IMR-90 (cell line): ENCODE data around the gene KLHL13. TPM values are rescaled to one million over a fixed set of nuclear protein-coding genes. Genes with fewer than 3 reads are reported as not detected.
"Not testable (repeated sequence)": the region's sequence is repeated elsewhere in the genome, so short reads cannot be mapped to it uniquely, and the experiment has no call there.

Experiments
- ATAC-seq: fragments of 200-7000 bp; cut with Tn5 transposase; 2 replicates; pipeline ENCODE4 v1.9.1; 2020; ENCODE audit warnings: low read depth, mild to moderate bottlenecking, moderate library complexity
- BruUV-seq: library from RNA; stranded (reverse); fragments of 400-500 nt; replicated peaks from 2 replicates; lab custom pipeline; 2021; lab: Mats Ljungman, UMichigan
- CTCF ChIA-PET: fragments of 300-600 bp; formaldehyde crosslinking; extraction: SDS; loops from one replicate; lab custom pipeline; 2021; ENCODE audit warnings: antibody characterized with exemption; lab: Yijun Ruan, JAX
- POLR2A ChIA-PET: fragments of 300-600 bp; sonication (Branson Sonifier 250); formaldehyde crosslinking; loops from one replicate; lab custom pipeline; 2022; ENCODE audit warnings: antibody characterized with exemption; ENCODE audit not compliant: unreplicated experiment; lab: Charles Lee
- DNase-seq: peaks from one replicate; pipeline ENCODE4 v3.0.0; 2013
- H2AFZ ChIP-seq: replicated peaks from 2 replicates; pipeline ENCODE3; 2013; ENCODE audit warnings: low read length, mild to moderate bottlenecking; ENCODE audit not compliant: poor library complexity
- H2AK5ac ChIP-seq: 2 replicates; pipeline ENCODE4 v1.6.1; 2013; ENCODE audit warnings: low read depth, low read length, inconsistent platforms
- H2AK9ac ChIP-seq: replicated peaks from 2 replicates; pipeline ENCODE3; 2013; ENCODE audit warnings: mild to moderate bottlenecking, low read depth, low read length, moderate library complexity; ENCODE audit not compliant: poor library complexity
- H2BK120ac ChIP-seq: 2 replicates; pipeline ENCODE4 v1.6.1; 2013; ENCODE audit warnings: low read depth, low read length, inconsistent platforms
- H2BK15ac ChIP-seq: 3 replicates; pipeline ENCODE4 v1.6.1; 2013; ENCODE audit warnings: low read depth, low read length, inconsistent platforms
- H2BK20ac ChIP-seq: 2 replicates; pipeline ENCODE4 v1.6.1; 2013; ENCODE audit warnings: low read depth, mild to moderate bottlenecking, inconsistent platforms, low read length, moderate library complexity
- H2BK5ac ChIP-seq: 2 replicates; pipeline ENCODE4 v1.6.1; 2013; ENCODE audit warnings: mild to moderate bottlenecking, low read depth, low read length, inconsistent platforms; ENCODE audit not compliant: poor library complexity, severe bottlenecking
- H3K14ac ChIP-seq: replicated peaks from 2 replicates; pipeline ENCODE4 v1.6.1; 2013; ENCODE audit warnings: low read depth, low read length, inconsistent platforms
- H3K18ac ChIP-seq: 2 replicates; pipeline ENCODE4 v1.6.1; 2013; ENCODE audit warnings: low read depth, low read length, control low read depth
- H3K23ac ChIP-seq: 2 replicates; pipeline ENCODE4 v1.6.1; 2013; ENCODE audit warnings: low read depth, low read length, inconsistent platforms
- H3K27ac ChIP-seq: 2 replicates; pipeline ENCODE4 v1.5.1; 2013; ENCODE audit warnings: mild to moderate bottlenecking, control low read depth, low read length; ENCODE audit not compliant: insufficient read depth
- H3K27me3 ChIP-seq: 2 replicates; pipeline ENCODE4 v1.6.1; 2013; ENCODE audit warnings: low read length; ENCODE audit not compliant: control insufficient read depth, insufficient read depth
- H3K36me3 ChIP-seq: 2 replicates; pipeline ENCODE4 v1.6.1; 2013; ENCODE audit warnings: low read length, mixed read lengths; ENCODE audit not compliant: control insufficient read depth, insufficient read depth
- H3K4ac ChIP-seq: 2 replicates; pipeline ENCODE4 v1.6.1; 2013; ENCODE audit warnings: low read depth, low read length, inconsistent platforms
- H3K4me1 ChIP-seq: 2 replicates; pipeline ENCODE4 v1.6.1; 2013; ENCODE audit warnings: low read length, mixed read lengths; ENCODE audit not compliant: control insufficient read depth, insufficient read depth
- H3K4me2 ChIP-seq: 2 replicates; pipeline ENCODE4 v1.6.1; 2013; ENCODE audit warnings: low read depth, mild to moderate bottlenecking, control low read depth, low read length, moderate library complexity
- H3K4me3 ChIP-seq: 2 replicates; pipeline ENCODE4 v1.5.1; 2013; ENCODE audit warnings: low read depth, mild to moderate bottlenecking, control low read depth, low read length, moderate library complexity; ENCODE audit not compliant: insufficient read depth
- H3K56ac ChIP-seq: 2 replicates; pipeline ENCODE4 v1.6.1; 2013; ENCODE audit warnings: low read length, inconsistent platforms; ENCODE audit not compliant: insufficient read depth; ENCODE audit errors: extremely low read depth
- H3K79me1 ChIP-seq, 2 experiments: 2 replicates each; pipeline ENCODE4 v1.6.1; 2013; ENCODE audit warnings: low read length in 2 of 2, inconsistent platforms in 1 of 2, low read depth in 1 of 2
- H3K9ac ChIP-seq: 2 replicates; pipeline ENCODE4 v1.6.1; 2013; ENCODE audit warnings: low read depth, low read length, control low read depth
- H3K9me1 ChIP-seq: 2 replicates; pipeline ENCODE4 v1.6.1; 2013; ENCODE audit warnings: low read length, inconsistent platforms; ENCODE audit not compliant: insufficient read depth
- H3K9me3 ChIP-seq: 2 replicates; pipeline ENCODE4 v1.6.1; 2013; ENCODE audit warnings: low read length; ENCODE audit not compliant: control insufficient read depth, insufficient read depth
- H4K20me1 ChIP-seq: 2 replicates; pipeline ENCODE4 v1.6.1; 2013; ENCODE audit warnings: low read length, inconsistent platforms; ENCODE audit not compliant: insufficient read depth
- H4K5ac ChIP-seq: 2 replicates; pipeline ENCODE4 v1.6.1; 2013; ENCODE audit warnings: mild to moderate bottlenecking, low read depth, low read length, control low read depth
- H4K8ac ChIP-seq, 2 experiments: 2 replicates each; pipeline ENCODE4 v1.6.1; 2013; ENCODE audit warnings: low read depth in 2 of 2, low read length in 2 of 2, control low read depth in 1 of 2, inconsistent platforms in 1 of 2
- H4K91ac ChIP-seq: 2 replicates; pipeline ENCODE4 v1.6.1; 2013; ENCODE audit warnings: low read depth, low read length, inconsistent platforms; ENCODE audit not compliant: insufficient read depth
- BHLHE40 ChIP-seq: fragments of 150-350 bp; IDR thresholded peaks from 2 replicates; pipeline ENCODE4 v1.6.1; 2016; ENCODE audit warnings: mild to moderate bottlenecking, low read depth, low read length
- MAZ ChIP-seq: IDR thresholded peaks from 2 replicates; pipeline ENCODE4 v1.6.1; 2012; ENCODE audit warnings: low read depth, mild to moderate bottlenecking, low read length, improper control_type of control experiment, moderate library complexity, borderline replicate concordance
- NFE2L2 ChIP-seq: fragments of 150-350 bp; IDR thresholded peaks from 2 replicates; pipeline ENCODE4 v1.6.1; 2016; ENCODE audit warnings: low read depth, mild to moderate bottlenecking, low read length
- SMC3 ChIP-seq: fragments of 150-350 bp; IDR thresholded peaks from 2 replicates; pipeline ENCODE4 v1.6.1; 2016; ENCODE audit warnings: low read depth, mild to moderate bottlenecking, antibody characterized with exemption, low read length, moderate library complexity
- WGBS, 2 experiments: methylation state at CpG; one replicate each; pipeline versions ENCODE4 v1.1.5 to v1.1.7; 2013; ENCODE audit warnings: missing lambda C conversion rate in 2 of 2; ENCODE audit not compliant: insufficient read length in 1 of 2; ENCODE audit errors: extremely low coverage in 2 of 2; 5-methylcytosine and 5-hydroxymethylcytosine counted together
- dilution Hi-C: fragments of 300-500 bp; cut with HindIII; formaldehyde crosslinking; loops from one replicate; pipeline ENCODE4 v1.14.3; 2018; ENCODE audit warnings: low sequenced_read_pairs; ENCODE audit not compliant: unreplicated experiment
- in situ Hi-C: fragments of 300-500 bp; cut with MboI; formaldehyde crosslinking; loops from 3 replicates; pipeline ENCODE4 v1.14.3; 2019; ENCODE audit warnings: low sequenced_read_pairs, inconsistent platforms, mixed read lengths
- intact Hi-C: fragments of 100-400 bp; cut with micrococcal nuclease; formaldehyde crosslinking; loops from 2 replicates; pipeline ENCODE4 v1.10.0; 2022
- polyA plus RNA-seq, 3 experiments: library from polyadenylated mRNA; depleted of rRNA; stranded (reverse); fragments of >200 nt; gene quantifications; 2 replicates each; pipeline ENCODE4 v1.2.3, GENCODE V29; 2012; ENCODE audit warnings: low replicate concordance in 1 of 3
- total RNA-seq: library from RNA; depleted of rRNA; stranded (reverse); fragments of >200 nt; gene quantifications from 2 replicates; pipeline ENCODE4 v1.2.3, GENCODE V29; 2012
- TF ChIP-seq, protein P1 (sequence below): fragments of 150-350 bp; IDR thresholded peaks from 2 replicates; pipeline ENCODE4 v1.6.1; 2017; ENCODE audit warnings: mild to moderate bottlenecking, antibody characterized with exemption, low read length, low read depth

KLHL13 gene
- total and polyA plus RNA-seq, 2 of the 4 experiments (the other 2 are of a cell fraction), result 4.0 to 12.5 TPM

DNA sequence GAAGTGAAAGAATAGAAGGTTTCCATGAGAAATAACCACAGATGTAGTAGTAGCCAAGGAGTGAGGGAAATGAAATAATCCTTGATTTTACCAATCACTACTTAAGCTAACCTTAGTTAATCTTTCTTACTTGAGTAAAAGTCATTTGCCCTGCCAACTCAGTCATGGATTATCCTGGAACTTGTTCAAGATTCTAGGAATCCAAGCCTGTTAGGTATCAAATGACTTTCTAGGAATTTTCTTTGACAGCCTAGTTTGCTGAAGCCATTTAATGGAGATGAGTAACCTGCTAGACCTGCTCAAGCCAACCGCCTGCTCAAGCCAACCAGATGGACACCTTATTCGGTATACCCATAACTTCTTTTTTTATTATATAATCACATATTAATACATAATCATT lies 180.5 kb downstream of the KLHL13 start:
- no peak overlapping the region for H4K91ac ChIP-seq
- H3K23ac ChIP-seq, result no peak overlapping the region
- TF ChIP-seq, protein P1, sequence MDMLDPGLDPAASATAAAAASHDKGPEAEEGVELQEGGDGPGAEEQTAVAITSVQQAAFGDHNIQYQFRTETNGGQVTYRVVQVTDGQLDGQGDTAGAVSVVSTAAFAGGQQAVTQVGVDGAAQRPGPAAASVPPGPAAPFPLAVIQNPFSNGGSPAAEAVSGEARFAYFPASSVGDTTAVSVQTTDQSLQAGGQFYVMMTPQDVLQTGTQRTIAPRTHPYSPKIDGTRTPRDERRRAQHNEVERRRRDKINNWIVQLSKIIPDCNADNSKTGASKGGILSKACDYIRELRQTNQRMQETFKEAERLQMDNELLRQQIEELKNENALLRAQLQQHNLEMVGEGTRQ, result no peak
- no peak for TF ChIP-seq BHLHE40
- TF ChIP-seq SMC3, result no peak
- no peak for TF ChIP-seq NFE2L2
- TF ChIP-seq MAZ, result no peak
- H3K18ac ChIP-seq, result no peak overlapping the region
- no TSS peak for BruUV-seq
- no peak overlapping the region for H3K9ac ChIP-seq
- no peak overlapping the region for H2AK9ac ChIP-seq
- no peaks in the 10 kb centered on the region for H3K27me3 ChIP-seq
- H3K9me3 ChIP-seq, result no peaks in the 10 kb centered on the region
- H3K9me1 ChIP-seq, result no peaks in the 10 kb centered on the region
- H3K4me1 ChIP-seq, result no peaks in the 10 kb centered on the region
- intact Hi-C loops (no loop called here), in situ Hi-C loops (no loop called here), dilution Hi-C loops (no loop called here)
- no peak overlapping the region for H2BK15ac ChIP-seq
- H2BK120ac ChIP-seq, result no peak overlapping the region
- ChIA-PET POLR2A (no interaction called here), CTCF (no interaction called here)
- H2AK5ac ChIP-seq, result no peak overlapping the region
- H3K4me3 ChIP-seq, result no peak overlapping the region
- no peak overlapping the region for H3K27ac ChIP-seq
- H3K4me2 ChIP-seq, result no peak overlapping the region
- H2AFZ ChIP-seq, result no peak overlapping the region
- H3K36me3 ChIP-seq, result no peaks in the 10 kb centered on the region
- no peak overlapping the region for H4K8ac ChIP-seq
- H3K56ac ChIP-seq, result no peak overlapping the region
- no peaks in the 10 kb centered on the region for H3K79me1 ChIP-seq
- WGBS, 2 experiments, result no CpG with 5 or more reads among the region's 2 CpGs
- ATAC-seq (no peak), DNase-seq (no peak)
- no peak overlapping the region for H2BK5ac ChIP-seq
- H4K5ac ChIP-seq, result no peak overlapping the region
- no peak overlapping the region for H3K4ac ChIP-seq
- H4K20me1 ChIP-seq, result no peaks in the 10 kb centered on the region
- H2BK20ac ChIP-seq, result no peak overlapping the region
- no peak overlapping the region for H3K14ac ChIP-seq

DNA sequence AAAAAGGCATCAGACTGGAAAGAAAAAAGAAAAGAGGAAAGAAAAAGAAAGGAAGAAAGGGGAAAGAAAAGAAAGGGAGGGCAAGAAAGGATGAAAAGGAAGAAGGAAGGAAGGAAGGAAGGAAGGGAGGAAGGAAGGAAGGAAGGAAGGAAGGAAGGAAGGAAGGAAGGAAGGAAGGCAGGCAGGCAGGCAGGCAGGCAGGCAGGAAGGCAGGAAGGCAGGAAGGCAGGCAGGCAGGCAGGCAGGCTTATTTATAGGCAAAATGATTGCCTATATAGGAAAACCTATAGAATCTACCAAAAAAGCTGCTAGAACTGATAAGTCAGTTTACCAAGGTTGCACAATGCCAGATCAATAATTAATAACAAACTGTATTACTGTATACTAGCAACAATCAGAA lies 186.5 kb downstream of the KLHL13 start:
- H2AFZ ChIP-seq, H3K23ac ChIP-seq, H3K18ac ChIP-seq, BruUV-seq, H3K36me3 ChIP-seq, H3K9me3 ChIP-seq, H2AK5ac ChIP-seq, in situ Hi-C loops, H3K27ac ChIP-seq, H3K56ac ChIP-seq, H3K4me3 ChIP-seq, POLR2A ChIA-PET, H3K27me3 ChIP-seq, H2AK9ac ChIP-seq, H4K20me1 ChIP-seq, H3K79me1 ChIP-seq, H3K4me1 ChIP-seq, H3K14ac ChIP-seq, H3K4me2 ChIP-seq, H4K8ac ChIP-seq, H2BK15ac ChIP-seq, H2BK5ac ChIP-seq, ATAC-seq, H3K4ac ChIP-seq, H3K9me1 ChIP-seq, H2BK120ac ChIP-seq, intact Hi-C loops, H4K91ac ChIP-seq, dilution Hi-C loops, H3K9ac ChIP-seq, H2BK20ac ChIP-seq, DNase-seq, H4K5ac ChIP-seq: not testable (repeated sequence)
- CTCF ChIA-PET, result interaction anchor here (0.6 kb wide), 1 partner anchor 152 kb away, joined by 3 read pairs; no protein-coding TSS in a partner anchor
